Measurements from ENCODE around the gene PPT1. TPM values are rescaled to one million over a fixed set of nuclear protein-coding genes. Genes with fewer than 3 reads are reported as not detected.

The PPT1 gene
- total RNA-seq, 3 donors from 2014 or later = 84.0 to 126 (median 108) TPM

DNA sequence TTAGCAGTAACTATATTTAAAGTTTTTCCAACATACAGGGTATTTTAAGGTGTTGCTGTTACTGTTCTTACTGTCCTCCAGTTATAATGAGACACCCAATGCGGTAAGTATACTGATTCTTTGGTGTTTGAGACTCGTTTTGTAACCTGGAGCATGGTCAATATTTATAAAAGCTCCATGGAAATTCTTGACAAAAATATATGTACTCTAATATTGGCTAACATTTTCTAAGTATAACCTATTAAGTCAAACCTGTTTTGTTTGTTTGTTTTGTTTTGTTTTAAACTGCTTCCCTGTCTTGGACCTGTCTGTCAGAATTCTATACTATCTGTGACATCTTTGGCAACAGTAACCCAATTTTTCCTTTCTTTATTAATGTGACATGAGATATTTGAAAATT, 72.4 kb downstream of the PPT1 start:
- Histone ChIP-seq H3K36me3 (no peaks in the 10 kb centered on the region), H3K4me1 (no peaks in the 10 kb centered on the region), H3K27ac (peak overlapping the region in 1 of 2 donors; percentile 49), H3K4me3 (no peak overlapping the region), H3K9me3 (peaks cover 0 to 4% of the 10 kb centered on the region in 2 donors), H3K27me3 (no peaks in the 10 kb centered on the region)
- no peak for DNase-seq (ENCODE audit: low spot score in 2 of 2)
- TF ChIP-seq CTCF (IDR thresholded peaks at IDR 0.05) (no peak), POLR2AphosphoS5 (IDR thresholded peaks at IDR 0.05) (no peak), POLR2A (IDR thresholded peaks at IDR 0.05) (no peak)
- intact Hi-C loops (cut with DNase I; ENCODE audit: low total_unique reads) = no loop called here

DNA sequence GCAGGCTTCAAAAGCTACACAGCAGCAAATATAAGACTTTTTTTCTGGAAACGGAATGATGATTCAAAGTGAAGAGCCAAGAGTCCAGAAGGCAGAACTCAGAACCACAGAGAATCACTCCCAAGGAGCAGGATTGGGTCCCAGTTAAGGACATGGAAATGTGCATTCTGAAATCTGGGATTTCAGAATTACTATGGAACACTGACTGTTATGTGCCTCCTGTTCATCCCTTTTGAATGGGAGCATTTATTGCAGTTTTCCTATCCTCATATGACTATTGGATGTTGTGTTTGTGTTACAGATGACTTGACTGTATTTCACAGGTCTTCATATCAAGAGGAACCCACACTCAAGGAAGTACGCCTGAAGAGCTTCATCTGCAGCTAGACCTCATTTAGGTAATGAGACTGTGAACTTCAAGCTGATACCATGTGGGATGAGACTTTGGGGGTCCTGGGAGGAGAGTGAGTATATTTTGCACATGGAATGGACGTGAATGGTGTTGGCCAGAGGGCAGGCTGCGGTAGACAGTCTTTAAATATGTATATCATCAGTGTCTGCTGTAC, 73.6 kb downstream of the PPT1 start:
- Histone ChIP-seq H3K4me3 (no peak overlapping the region), H3K36me3 (no peaks in the 10 kb centered on the region), H3K27ac (no peak overlapping the region), H3K27me3 (no peaks in the 10 kb centered on the region), H3K4me1 (no peaks in the 10 kb centered on the region), H3K9me3 (peaks cover 0 to 4% of the 10 kb centered on the region in 2 donors)
- no peak for DNase-seq (ENCODE audit: low spot score in 2 of 2)
- intact Hi-C loops (cut with DNase I; ENCODE audit: low total_unique reads) = no loop called here
- TF ChIP-seq CTCF (IDR thresholded peaks at IDR 0.05) (no peak), POLR2AphosphoS5 (IDR thresholded peaks at IDR 0.05) (no peak), POLR2A (IDR thresholded peaks at IDR 0.05) (no peak)

Other genes starting within 250 kb of the PPT1 start
- gene TRIT1, start 213.7 kb downstream of the PPT1 start, total RNA-seq = 10 to 100 TPM; 10.1 to 30.3 (median 19.3) TPM
- gene MYCL, start 195.3 kb downstream of the PPT1 start, total RNA-seq = 1 to 10 TPM in 1 of 3 donors, under 1 TPM in 2; 0.32 to 5.3 (median 0.98) TPM
- 10 to 100 TPM in 1 of 3 donors, 1 to 10 TPM in 2; 3.0 to 61.5 (median 7.9) TPM for gene MFSD2A, start 142.1 kb downstream of the PPT1 start, total RNA-seq
- 100 to 1,000 TPM; 244 to 285 (median 244) TPM for gene CAP1, start 56.5 kb downstream of the PPT1 start, total RNA-seq
- 10 to 100 TPM; 19.5 to 39.2 (median 25.9) TPM for gene RLF, start 64.1 kb upstream of the PPT1 start, total RNA-seq
- gene TMCO2, start 150.7 kb upstream of the PPT1 start, total RNA-seq = not detected
- 10 to 100 TPM; 34.4 to 48.3 (median 43.6) TPM for gene ZMPSTE24, start 161.0 kb upstream of the PPT1 start, total RNA-seq
- gene COL9A2, start 220.0 kb upstream of the PPT1 start, total RNA-seq = 10 to 100 TPM in 2 of 3 donors, 1 to 10 TPM in 1; 1.4 to 22.0 (median 11.4) TPM